ENCODE results near the gene NMT2.

NMT2 gene

DNA sequence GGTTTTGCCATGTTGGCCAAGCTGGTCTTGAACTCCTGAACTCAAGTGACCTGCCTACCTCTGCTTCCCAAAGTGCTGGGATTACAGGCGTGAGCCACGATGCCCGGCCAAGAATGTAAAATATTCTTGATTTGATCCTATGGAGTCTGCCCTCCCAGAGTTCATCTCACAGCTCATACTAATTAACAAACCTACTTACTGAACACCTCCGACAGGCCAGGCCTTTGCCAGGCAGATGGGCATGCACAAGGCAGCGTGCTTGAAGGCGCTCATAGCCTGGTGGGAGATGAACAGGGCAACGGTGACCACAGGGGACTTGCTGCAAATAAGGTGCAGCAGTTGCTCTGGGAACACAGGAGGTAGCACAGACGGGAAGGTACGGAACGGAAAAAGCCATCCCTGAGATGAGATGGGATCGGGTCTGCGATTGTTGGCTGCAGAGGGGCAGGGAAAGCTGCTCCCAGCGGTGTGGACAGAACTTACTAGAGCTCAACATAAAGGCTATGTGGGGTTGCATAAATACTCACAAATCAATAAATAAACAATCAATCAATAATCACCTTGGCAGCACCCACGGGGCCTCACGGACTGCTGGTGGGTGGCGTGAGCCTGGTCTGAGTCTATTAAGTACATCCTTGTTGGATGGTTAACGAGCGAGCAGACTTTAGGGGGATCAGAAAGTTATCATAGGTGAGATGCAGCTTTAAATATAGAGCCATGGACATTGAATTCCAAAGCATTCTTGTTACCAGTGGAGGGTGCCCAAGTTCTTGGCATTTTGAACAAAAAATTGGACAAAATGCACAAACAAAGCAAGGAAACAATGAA lies 84.6 kb downstream of the NMT2 start:
- H3K9me3 ChIP-seq (ENCODE audit: control insufficient read depth in 5 of 5, low read length in 5 of 5) = no peaks in the 10 kb centered on the region
- H3K4me3 ChIP-seq (ENCODE audit: low read depth in 1 of 5, low read length in 5 of 5) = peak overlapping the region; percentile 47 to 81 (median 58)
- peaks cover 2 to 25% (median 18%) of the 10 kb centered on the region in 5 donors for H3K4me1 ChIP-seq (ENCODE audit: control insufficient read depth in 5 of 5, insufficient read depth in 5 of 5, low read length in 5 of 5)
- H3K27me3 ChIP-seq (ENCODE audit: control insufficient read depth in 5 of 5, insufficient read depth in 4 of 5, low read length in 5 of 5) = no peaks in the 10 kb centered on the region
- H3K9ac ChIP-seq (ENCODE audit: low read length in 5 of 5) = peak overlapping the region in 4 of 5 donors; percentile 28 to 72 (median 53)
- H3K36me3 ChIP-seq (ENCODE audit: control insufficient read depth in 5 of 5, insufficient read depth in 5 of 5, low read length in 5 of 5) = no peaks in the 10 kb centered on the region
- H3K27ac ChIP-seq (ENCODE audit: low read depth, low read length) = no peak overlapping the region

DNA sequence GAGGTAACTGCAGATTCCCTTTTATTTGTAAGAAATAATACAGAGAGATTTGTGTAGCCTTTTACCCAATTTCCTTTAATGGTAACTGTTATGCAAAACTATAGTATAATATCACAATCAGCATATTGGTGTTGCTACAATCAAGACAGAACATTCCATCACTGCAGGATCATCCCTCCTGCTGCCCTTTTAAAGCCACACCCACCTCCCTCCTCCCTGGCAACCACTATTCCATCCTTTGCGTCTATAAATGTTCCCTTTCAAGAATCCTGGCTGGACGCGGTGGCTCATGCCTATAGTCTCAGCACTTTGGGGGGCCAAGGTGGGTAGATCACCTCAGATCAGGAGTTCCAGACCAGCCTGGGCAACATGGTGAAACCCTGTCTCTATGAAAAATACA lies 93.1 kb downstream of the NMT2 start:
- H3K27me3 ChIP-seq (ENCODE audit: control insufficient read depth in 5 of 5, insufficient read depth in 4 of 5, low read length in 5 of 5) = no peaks in the 10 kb centered on the region

DNA sequence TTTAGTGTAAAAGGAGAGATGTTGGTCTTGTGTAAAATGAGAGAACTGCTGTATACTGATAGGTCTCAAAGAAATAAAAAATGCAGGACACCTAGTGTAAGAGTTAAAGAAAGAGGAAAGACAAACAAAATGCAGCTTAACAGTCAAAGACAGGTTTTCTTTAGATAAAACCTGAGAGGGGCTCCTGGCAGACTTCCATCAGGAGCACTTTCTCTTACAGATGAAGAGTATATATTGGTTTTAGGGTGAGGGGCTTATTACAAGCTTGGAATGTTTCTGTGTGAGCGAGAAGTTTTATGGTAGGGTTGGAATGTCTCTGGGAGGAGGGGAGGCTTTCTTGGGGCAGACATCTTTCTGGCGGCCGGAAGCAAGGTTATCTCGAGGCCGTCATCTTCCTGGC lies 96.1 kb downstream of the NMT2 start:
- H3K4me1 ChIP-seq (ENCODE audit: control insufficient read depth in 5 of 5, insufficient read depth in 5 of 5, low read length in 5 of 5) = no peaks in the 10 kb centered on the region
- H3K9me3 ChIP-seq (ENCODE audit: control insufficient read depth in 5 of 5, low read length in 5 of 5) = no peaks in the 10 kb centered on the region
- H3K4me3 ChIP-seq (ENCODE audit: low read depth in 1 of 5, low read length in 5 of 5) = no peak overlapping the region
- H3K27ac ChIP-seq (ENCODE audit: low read depth, low read length) = no peak overlapping the region
- H3K9ac ChIP-seq (ENCODE audit: low read length in 5 of 5) = no peak overlapping the region
- H3K36me3 ChIP-seq (ENCODE audit: control insufficient read depth in 5 of 5, insufficient read depth in 5 of 5, low read length in 5 of 5) = no peaks in the 10 kb centered on the region
- no peaks in the 10 kb centered on the region for H3K27me3 ChIP-seq (ENCODE audit: control insufficient read depth in 5 of 5, insufficient read depth in 4 of 5, low read length in 5 of 5)

More for the DNA sequence above, 93.1 kb downstream of the NMT2 start:
- Histone ChIP-seq H3K9me3 (ENCODE audit: control insufficient read depth in 5 of 5, low read length in 5 of 5) (no peaks in the 10 kb centered on the region), H3K4me3 (ENCODE audit: low read depth in 1 of 5, low read length in 5 of 5) (no peak overlapping the region), H3K27ac (ENCODE audit: low read depth, low read length) (no peak overlapping the region), H3K36me3 (ENCODE audit: control insufficient read depth in 5 of 5, insufficient read depth in 5 of 5, low read length in 5 of 5) (no peaks in the 10 kb centered on the region), H3K4me1 (ENCODE audit: control insufficient read depth in 5 of 5, insufficient read depth in 5 of 5, low read length in 5 of 5) (no peaks in the 10 kb centered on the region), H3K9ac (ENCODE audit: low read length in 5 of 5) (no peak overlapping the region)

DNA sequence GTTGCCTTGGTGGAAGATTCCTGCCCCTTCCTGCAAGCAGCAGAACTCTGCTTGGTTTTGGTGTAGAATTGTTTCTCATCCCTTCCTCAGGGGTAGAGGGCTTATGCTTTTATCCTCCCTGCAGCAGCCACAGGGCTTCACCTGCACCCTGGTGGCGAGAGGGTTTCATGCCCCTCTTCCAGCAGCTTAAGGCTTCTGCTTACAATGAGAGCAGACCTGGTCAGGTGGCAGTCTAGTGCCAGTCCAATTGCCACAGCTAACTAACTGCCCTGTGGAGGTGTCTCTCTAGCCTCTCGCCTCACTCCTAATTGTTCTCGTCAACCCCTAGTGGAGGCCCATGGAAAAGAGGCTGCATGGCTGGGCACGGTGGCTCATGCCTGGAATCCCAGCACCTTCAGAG lies 99.3 kb downstream of the NMT2 start:
- Histone ChIP-seq H3K4me3 (ENCODE audit: low read depth in 1 of 5, low read length in 5 of 5) (no peak overlapping the region), H3K4me1 (ENCODE audit: control insufficient read depth in 5 of 5, insufficient read depth in 5 of 5, low read length in 5 of 5) (no peaks in the 10 kb centered on the region), H3K27me3 (ENCODE audit: control insufficient read depth in 5 of 5, insufficient read depth in 4 of 5, low read length in 5 of 5) (no peaks in the 10 kb centered on the region), H3K27ac (ENCODE audit: low read depth, low read length) (no peak overlapping the region), H3K9ac (ENCODE audit: low read length in 5 of 5) (no peak overlapping the region), H3K9me3 (ENCODE audit: control insufficient read depth in 5 of 5, low read length in 5 of 5) (peaks cover 2 to 9% (median 6%) of the 10 kb centered on the region in 5 donors), H3K36me3 (ENCODE audit: control insufficient read depth in 5 of 5, insufficient read depth in 5 of 5, low read length in 5 of 5) (no peaks in the 10 kb centered on the region)

DNA sequence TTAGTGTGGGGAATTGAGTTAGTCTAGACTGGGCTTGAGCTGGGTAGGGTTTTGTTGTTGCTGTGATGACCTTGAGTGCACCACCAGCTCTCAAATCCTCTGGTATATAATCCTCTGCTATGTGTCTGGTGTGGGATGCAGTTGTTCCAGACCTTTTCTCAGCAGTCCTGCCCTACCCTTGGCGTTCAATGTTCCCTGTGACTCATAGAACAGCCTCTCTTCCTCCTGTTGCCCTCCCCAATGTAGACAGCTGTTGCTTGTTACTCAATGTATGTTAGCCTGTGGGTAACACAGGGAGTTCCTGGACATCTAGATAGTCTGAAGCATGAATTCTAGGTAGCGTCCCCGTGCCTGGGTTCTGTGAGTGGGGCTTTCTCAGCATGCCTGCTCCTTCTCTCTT lies 99.7 kb downstream of the NMT2 start:
- Histone ChIP-seq H3K27ac (ENCODE audit: low read depth, low read length) (no peak overlapping the region), H3K36me3 (ENCODE audit: control insufficient read depth in 5 of 5, insufficient read depth in 5 of 5, low read length in 5 of 5) (no peaks in the 10 kb centered on the region), H3K4me1 (ENCODE audit: control insufficient read depth in 5 of 5, insufficient read depth in 5 of 5, low read length in 5 of 5) (no peaks in the 10 kb centered on the region), H3K27me3 (ENCODE audit: control insufficient read depth in 5 of 5, insufficient read depth in 4 of 5, low read length in 5 of 5) (no peaks in the 10 kb centered on the region), H3K9me3 (ENCODE audit: control insufficient read depth in 5 of 5, low read length in 5 of 5) (peaks cover 2 to 9% (median 6%) of the 10 kb centered on the region in 5 donors), H3K9ac (ENCODE audit: low read length in 5 of 5) (no peak overlapping the region), H3K4me3 (ENCODE audit: low read depth in 1 of 5, low read length in 5 of 5) (no peak overlapping the region)

DNA sequence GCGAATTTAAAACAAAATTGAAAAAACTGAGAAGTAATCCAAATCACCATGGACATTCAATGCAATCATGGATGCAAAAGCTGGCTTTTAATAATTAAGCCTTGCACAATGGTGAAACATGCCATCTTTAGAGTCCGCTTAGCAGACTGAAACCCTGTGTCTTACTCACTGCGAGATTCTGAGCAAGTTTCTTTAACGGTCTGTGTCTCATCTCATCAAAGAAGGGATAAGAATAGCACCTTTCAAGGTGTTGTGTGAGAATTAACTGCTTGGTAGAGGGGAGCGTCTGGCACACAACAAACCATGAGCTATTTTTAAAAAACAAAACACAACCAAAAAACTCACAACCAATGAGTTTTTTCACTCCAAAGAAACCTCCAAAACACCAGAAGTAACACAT lies 101.3 kb downstream of the NMT2 start:
- Histone ChIP-seq H3K4me1 (ENCODE audit: control insufficient read depth in 5 of 5, insufficient read depth in 5 of 5, low read length in 5 of 5) (no peaks in the 10 kb centered on the region), H3K9ac (ENCODE audit: low read length in 5 of 5) (no peak overlapping the region), H3K4me3 (ENCODE audit: low read depth in 1 of 5, low read length in 5 of 5) (no peak overlapping the region), H3K36me3 (ENCODE audit: control insufficient read depth in 5 of 5, insufficient read depth in 5 of 5, low read length in 5 of 5) (no peaks in the 10 kb centered on the region), H3K9me3 (ENCODE audit: control insufficient read depth in 5 of 5, low read length in 5 of 5) (peaks cover 2 to 9% (median 6%) of the 10 kb centered on the region in 5 donors), H3K27me3 (ENCODE audit: control insufficient read depth in 5 of 5, insufficient read depth in 4 of 5, low read length in 5 of 5) (no peaks in the 10 kb centered on the region), H3K27ac (ENCODE audit: low read depth, low read length) (no peak overlapping the region)

DNA sequence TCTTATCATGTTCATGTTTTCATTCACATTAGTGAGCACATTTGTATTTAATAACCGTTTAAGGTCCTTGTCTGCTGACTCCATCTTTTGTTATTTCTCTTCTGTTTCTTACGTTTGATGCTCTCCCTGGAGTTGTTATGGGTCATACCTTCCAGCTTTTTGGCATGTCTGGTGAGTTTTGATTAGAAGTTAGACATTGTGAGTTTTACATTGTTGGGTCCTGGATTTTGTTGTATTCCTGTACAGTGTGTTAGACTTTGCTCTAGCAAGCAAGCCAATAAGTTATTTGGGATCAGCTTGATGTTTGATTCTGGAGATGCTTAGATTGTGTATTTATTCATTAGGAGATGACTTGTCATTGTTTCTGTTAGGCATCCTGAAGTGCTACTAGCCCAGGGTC lies 107.9 kb downstream of the NMT2 start:
- no peak overlapping the region for H3K27ac ChIP-seq (ENCODE audit: low read depth, low read length)
- no peaks in the 10 kb centered on the region for H3K36me3 ChIP-seq (ENCODE audit: control insufficient read depth in 5 of 5, insufficient read depth in 5 of 5, low read length in 5 of 5)
- H3K9me3 ChIP-seq (ENCODE audit: control insufficient read depth in 5 of 5, low read length in 5 of 5) = peaks cover 5 to 10% (median 9%) of the 10 kb centered on the region in 5 donors
- H3K4me3 ChIP-seq (ENCODE audit: low read depth in 1 of 5, low read length in 5 of 5) = no peak overlapping the region
- H3K4me1 ChIP-seq (ENCODE audit: control insufficient read depth in 5 of 5, insufficient read depth in 5 of 5, low read length in 5 of 5) = no peaks in the 10 kb centered on the region
- H3K27me3 ChIP-seq (ENCODE audit: control insufficient read depth in 5 of 5, insufficient read depth in 4 of 5, low read length in 5 of 5) = no peaks in the 10 kb centered on the region
- no peak overlapping the region for H3K9ac ChIP-seq (ENCODE audit: low read length in 5 of 5)

DNA sequence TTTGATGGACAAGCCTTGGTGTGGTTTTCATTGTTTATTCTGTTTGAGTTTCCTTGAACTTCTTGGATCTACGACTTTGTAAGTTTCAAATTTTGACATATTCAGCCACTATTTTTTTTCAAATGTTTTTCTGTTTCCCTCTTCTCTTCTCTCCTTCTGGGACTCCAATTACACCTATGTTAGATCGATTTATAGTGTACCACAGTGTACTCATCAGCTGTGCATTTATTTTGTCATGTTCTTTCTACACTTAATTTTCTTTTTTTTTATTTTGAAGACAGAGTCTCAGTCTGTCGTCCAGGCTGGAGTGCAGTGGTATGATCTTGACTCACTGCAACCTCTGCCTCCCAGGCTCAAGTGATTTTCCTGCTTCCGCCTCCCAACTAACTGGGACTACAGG lies 108.6 kb downstream of the NMT2 start:
- Histone ChIP-seq H3K9ac (ENCODE audit: low read length in 5 of 5) (no peak overlapping the region), H3K4me1 (ENCODE audit: control insufficient read depth in 5 of 5, insufficient read depth in 5 of 5, low read length in 5 of 5) (no peaks in the 10 kb centered on the region), H3K27ac (ENCODE audit: low read depth, low read length) (no peak overlapping the region), H3K27me3 (ENCODE audit: control insufficient read depth in 5 of 5, insufficient read depth in 4 of 5, low read length in 5 of 5) (no peaks in the 10 kb centered on the region), H3K36me3 (ENCODE audit: control insufficient read depth in 5 of 5, insufficient read depth in 5 of 5, low read length in 5 of 5) (no peaks in the 10 kb centered on the region), H3K4me3 (ENCODE audit: low read depth in 1 of 5, low read length in 5 of 5) (no peak overlapping the region), H3K9me3 (ENCODE audit: control insufficient read depth in 5 of 5, low read length in 5 of 5) (peaks cover 1 to 6% (median 3%) of the 10 kb centered on the region in 5 donors)

DNA sequence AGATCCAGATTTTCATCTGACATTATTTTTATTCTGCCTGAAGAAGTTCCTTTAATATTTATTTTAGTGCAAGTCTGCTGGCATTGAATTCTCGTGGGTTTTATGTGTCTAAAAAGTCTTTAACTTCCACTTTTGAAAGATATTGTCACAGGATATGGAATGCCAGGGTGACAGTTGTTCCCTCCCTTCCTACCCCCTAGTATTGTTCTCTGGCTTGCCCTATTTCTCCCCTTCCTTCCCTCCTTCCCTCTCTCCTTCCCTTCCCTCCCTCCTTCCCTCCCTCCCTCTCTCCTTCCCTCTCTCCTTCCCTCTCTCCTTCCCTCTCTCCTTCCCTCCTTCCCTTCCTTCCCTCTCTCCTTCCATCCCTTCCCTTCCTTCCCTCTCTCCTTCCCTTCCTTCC lies 109.8 kb downstream of the NMT2 start:
- no peaks in the 10 kb centered on the region for H3K36me3 ChIP-seq (ENCODE audit: control insufficient read depth in 5 of 5, insufficient read depth in 5 of 5, low read length in 5 of 5)
- H3K4me3 ChIP-seq (ENCODE audit: low read depth in 1 of 5, low read length in 5 of 5) = no peak overlapping the region
- no peak overlapping the region for H3K9ac ChIP-seq (ENCODE audit: low read length in 5 of 5)
- no peaks in the 10 kb centered on the region for H3K4me1 ChIP-seq (ENCODE audit: control insufficient read depth in 5 of 5, insufficient read depth in 5 of 5, low read length in 5 of 5)
- H3K27ac ChIP-seq (ENCODE audit: low read depth, low read length) = no peak overlapping the region
- H3K9me3 ChIP-seq (ENCODE audit: control insufficient read depth in 5 of 5, low read length in 5 of 5) = peaks cover 0 to 6% (median 3%) of the 10 kb centered on the region in 5 donors
- no peaks in the 10 kb centered on the region for H3K27me3 ChIP-seq (ENCODE audit: control insufficient read depth in 5 of 5, insufficient read depth in 4 of 5, low read length in 5 of 5)

Data from subcutaneous abdominal adipose tissue (tissue), 5 donors.